NCI-H1930 (cell line): ENCODE measurements around the gene DEXI.

ENCODE experiments used
- DNase-seq, 2 experiments: peaks; one replicate each; lab custom pipeline; 2025; lab: John Stamatoyannopoulos, UW

DEXI gene

GRCh38 chr16:10892782-10893318 lies 49.4 kb downstream of the DEXI start:
- DNase-seq, result no peak

GRCh38 chr16:10889855-10890254 lies 52.4 kb downstream of the DEXI start:
- DNase-seq, result no peak

DNA sequence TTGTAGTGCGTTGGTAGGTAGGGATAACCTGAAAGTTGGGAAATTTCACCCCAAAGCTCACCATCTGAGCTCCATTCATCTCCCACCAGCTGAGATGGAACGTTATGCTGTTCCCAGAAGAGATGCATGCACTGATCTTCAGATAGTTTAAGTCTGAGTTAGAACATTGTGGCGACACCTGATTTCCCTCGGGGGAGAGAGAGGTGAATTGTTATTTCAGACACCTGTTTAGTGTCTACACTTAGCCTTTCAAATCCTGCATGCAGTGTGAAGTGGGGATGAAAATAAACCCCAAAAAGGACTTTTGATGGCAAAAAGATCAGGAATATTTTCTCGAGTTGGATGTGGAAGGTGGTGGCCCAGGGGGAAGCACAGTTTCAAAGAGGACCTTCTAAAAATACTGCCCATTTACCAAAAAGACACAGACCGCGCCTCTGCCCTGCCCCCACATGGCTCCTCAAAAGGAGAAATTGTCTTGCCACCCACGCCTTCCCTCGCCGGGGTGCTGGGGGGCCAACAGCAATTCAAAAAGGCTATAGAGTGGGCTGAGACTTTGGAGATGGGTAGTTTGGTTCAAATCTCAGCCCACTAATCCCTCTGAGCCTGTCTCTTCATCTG lies 53.8 kb downstream of the DEXI start:
- no peak for DNase-seq

DNA sequence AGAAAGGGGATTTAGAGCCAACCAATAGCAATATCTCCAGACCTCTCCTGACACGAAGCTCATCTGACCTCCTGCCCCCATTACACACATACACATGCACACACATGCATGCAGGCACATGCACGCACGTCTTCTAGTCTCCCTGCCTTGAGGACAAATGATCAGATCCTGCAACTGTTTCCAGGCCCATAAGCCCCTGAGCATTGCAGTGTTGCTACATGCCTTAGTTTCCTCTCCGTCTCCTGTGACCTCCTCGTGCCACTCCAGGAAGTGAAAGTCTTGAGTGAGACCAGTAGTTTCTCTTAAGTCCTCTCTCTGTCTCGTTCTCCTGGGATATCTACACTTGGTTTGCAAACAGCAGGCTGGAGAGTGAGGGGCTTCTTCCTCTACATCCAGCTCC lies 57.0 kb downstream of the DEXI start:
- no peak for DNase-seq

DNA sequence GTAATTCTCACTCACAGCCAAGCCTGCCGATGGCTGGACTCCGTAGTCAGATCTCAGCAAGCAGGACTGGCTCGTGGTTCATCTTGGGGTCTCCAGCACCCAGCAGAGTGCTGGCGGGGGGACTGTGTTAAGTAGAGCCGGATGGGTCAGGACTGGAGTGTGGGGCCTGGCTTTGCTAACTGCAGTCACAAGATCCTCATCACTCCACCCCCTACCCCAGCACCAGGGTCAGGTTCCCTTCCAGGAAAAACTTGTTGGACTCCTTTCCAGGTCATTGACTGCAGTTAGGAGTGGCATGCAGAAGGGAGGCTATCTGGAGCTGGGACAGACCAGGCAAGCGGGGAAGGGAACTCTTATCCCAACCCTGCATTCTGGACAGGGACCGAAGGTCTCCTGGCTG lies 59.3 kb downstream of the DEXI start:
- no peak for DNase-seq

DNA sequence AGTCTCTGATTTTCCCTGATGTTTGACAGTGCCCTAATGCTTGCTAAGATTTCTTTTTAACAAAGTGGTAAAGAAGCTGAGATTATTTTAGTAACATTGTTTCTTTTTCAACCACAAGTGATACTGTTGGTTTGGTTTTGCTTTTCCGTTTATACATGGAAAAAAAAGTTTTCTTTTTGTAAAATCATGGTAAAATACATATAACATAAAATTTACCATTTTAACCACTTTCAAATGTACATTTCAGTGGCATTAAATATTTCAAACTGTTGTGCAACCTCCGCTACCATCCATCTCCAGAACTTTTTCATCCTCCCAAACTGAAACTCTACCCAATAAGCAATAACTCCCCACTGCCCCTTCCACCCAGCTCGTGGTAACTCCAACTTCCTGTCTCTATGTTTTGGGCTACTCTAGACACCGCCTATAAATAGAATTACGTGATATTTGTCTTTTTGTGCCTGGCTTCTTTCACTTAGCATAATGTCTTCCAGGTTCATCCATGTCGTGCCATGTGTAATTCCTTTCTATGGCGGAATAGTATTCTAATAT lies 60.7 kb downstream of the DEXI start:
- DNase-seq, result no peak

GRCh38 chr16:10880594-10881452 lies 61.4 kb downstream of the DEXI start:
- DNase-seq, result no peak

DNA sequence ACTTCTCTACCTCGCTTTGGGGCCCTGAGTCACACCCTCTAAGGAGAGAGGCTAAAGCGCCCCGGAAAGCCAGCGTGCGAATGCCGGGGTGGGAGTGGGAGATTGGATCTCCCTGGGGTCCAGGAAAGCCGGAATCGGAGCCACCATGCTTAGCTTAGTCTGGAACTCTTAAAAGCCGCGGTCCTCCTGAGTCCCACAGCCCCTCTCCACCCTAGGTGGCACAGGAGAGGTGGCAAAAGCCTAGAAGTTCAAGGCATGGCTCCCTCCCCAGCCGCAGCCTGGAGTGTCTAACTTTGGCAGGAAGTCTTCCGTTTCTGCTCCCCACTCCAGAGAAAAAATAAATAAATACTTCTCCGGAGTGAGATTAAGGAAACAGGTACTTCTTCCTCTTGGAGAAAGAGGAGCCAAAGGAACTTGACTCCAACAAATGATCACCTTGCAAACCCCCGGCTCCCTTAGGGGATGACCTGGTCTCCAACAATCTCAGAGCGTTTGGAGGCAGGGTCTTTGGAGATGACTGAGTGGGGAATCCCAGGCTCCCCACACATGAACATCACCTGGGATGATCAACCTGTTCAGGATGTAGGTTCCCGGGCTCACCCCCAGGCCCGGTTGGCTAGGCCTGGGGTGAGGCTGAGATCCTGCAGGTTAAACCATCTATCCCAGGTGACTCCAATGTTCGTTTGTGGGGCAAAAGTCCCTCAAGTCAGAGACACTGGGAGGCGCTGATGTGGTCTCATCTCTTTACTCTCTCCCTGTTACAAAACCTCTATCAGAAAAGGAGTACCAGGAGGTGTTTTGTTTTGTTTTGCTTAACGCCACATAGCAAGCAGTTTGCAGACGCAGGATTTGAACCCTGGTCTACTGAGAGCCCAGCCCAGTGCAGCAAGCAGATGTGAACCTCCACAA lies 62.3 kb downstream of the DEXI start:
- no peak for DNase-seq
